ENCODE results near the gene COL6A2. TPM values are rescaled to one million over a fixed set of nuclear protein-coding genes. Genes with fewer than 3 reads are reported as not detected.
"Not testable (repeated sequence)": the region's sequence is repeated elsewhere in the genome, so short reads cannot be mapped to it uniquely, and the experiment has no call there.

Gene COL6A2
- total and polyA plus RNA-seq, 10 donors = 101 to 259 (median 192) TPM

DNA sequence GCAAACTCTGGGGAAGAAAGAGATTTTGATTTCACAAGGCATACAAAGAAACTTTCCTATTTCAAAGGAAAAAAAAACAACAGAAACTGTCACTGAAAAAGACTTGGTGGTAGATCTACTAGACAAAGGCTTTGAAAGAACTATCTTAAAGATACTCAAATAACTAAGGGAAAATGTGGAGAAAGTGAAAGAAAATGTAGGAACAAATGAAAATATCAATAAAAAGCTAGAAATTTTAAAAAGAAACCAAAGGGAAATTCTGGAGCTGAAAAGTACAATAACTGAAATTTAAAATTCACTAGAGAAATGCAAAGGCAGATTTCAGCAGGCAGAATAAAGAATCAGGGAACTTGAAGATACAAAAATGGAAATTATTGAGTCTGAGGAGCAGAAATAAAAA, 6.2 kb downstream of the COL6A2 start:
- no peak overlapping the region for H3K27ac ChIP-seq
- TF ChIP-seq, protein P1, sequence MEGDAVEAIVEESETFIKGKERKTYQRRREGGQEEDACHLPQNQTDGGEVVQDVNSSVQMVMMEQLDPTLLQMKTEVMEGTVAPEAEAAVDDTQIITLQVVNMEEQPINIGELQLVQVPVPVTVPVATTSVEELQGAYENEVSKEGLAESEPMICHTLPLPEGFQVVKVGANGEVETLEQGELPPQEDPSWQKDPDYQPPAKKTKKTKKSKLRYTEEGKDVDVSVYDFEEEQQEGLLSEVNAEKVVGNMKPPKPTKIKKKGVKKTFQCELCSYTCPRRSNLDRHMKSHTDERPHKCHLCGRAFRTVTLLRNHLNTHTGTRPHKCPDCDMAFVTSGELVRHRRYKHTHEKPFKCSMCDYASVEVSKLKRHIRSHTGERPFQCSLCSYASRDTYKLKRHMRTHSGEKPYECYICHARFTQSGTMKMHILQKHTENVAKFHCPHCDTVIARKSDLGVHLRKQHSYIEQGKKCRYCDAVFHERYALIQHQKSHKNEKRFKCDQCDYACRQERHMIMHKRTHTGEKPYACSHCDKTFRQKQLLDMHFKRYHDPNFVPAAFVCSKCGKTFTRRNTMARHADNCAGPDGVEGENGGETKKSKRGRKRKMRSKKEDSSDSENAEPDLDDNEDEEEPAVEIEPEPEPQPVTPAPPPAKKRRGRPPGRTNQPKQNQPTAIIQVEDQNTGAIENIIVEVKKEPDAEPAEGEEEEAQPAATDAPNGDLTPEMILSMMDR (IDR thresholded peaks at IDR 0.05 in 8 of 11, conservative IDR thresholded peaks at IDR 0.05 in 3 of 11) = no peak
- no peak for TF ChIP-seq POLR2AphosphoS5 (IDR thresholded peaks at IDR 0.05)
- no peak for TF ChIP-seq POLR2A (IDR thresholded peaks at IDR 0.05)
- peaks cover 0 to 9% (median 0%) of the 10 kb centered on the region in 6 donors for H3K4me1 ChIP-seq
- intact Hi-C loops (cut with DNase I; ENCODE audit: low total_unique reads) = no loop called here
- no peak for DNase-seq
- H3K36me3 ChIP-seq = no peaks in the 10 kb centered on the region
- H3K4me3 ChIP-seq = no peak overlapping the region
- H3K27me3 ChIP-seq (replicated peaks in 1 of 7) = peaks cover 0 to 50% (median 8%) of the 10 kb centered on the region in 7 donors
- H3K9me3 ChIP-seq = peaks cover 0 to 65% (median 45%) of the 10 kb centered on the region in 8 donors

DNA sequence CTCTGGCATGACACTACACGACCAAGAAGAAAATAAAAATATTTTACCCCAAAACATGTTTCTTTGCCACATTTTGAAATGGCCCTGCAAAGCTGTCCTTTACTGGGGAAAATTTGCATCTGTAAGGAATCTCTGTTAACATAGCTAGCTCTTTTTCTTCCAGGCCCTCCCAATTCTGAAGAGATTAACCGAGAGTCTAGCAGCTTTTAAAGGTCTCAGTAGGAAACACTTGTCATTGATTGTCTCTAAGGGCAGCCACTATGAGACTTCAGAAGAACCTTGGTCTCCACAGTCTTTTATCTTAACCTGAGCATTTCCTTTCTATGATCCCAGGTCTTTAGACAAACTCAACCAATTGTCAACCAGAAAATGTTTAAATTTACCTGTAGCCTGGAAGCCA, 9.5 kb downstream of the COL6A2 start:
- H3K27ac ChIP-seq; DNase-seq; H3K4me1 ChIP-seq; H3K4me3 ChIP-seq; H3K36me3 ChIP-seq; intact Hi-C loops (cut with DNase I; ENCODE audit: low total_unique reads): not testable (repeated sequence)
- Histone ChIP-seq H3K9me3 (peaks cover 0 to 60% (median 37%) of the 10 kb centered on the region in 8 donors), H3K27me3 (replicated peaks in 1 of 7) (peaks cover 0 to 30% (median 0%) of the 10 kb centered on the region in 7 donors)
- 77 to 89% (median 79%) methylated on average over 2 of the region's 2 CpGs for WGBS, 5 donors

DNA sequence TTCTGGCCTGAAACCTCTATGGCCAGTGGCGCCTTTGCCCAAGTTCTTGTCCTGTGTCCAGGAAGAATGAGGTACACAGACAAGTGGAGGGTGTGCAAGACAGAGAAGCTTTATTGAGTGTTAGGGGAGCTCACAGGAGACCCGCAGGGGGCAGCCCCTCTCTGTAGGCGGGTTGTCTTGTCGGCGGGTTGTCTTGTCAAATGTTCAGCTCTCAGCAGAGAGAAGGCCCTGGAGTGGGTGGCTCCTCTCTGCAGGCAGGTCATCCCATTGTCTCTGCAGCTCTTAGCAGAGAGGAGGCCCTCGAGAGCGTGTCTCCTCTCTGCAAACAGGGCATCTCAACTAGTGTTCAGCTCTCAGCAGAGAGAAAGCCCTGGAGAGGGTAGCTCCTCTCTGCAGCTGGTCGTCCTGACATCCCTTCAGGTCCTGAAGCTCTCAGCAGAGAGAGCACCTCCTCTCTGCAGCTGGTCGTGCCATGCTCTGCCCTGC, 11.0 kb downstream of the COL6A2 start:
- peak; percentile 44 for DNase-seq
- H3K4me1 ChIP-seq = peaks cover 0 to 6% (median 0%) of the 10 kb centered on the region in 6 donors
- intact Hi-C loops (cut with DNase I; ENCODE audit: low total_unique reads) = no loop called here
- H3K4me3 ChIP-seq = no peak overlapping the region
- H3K27me3 ChIP-seq (replicated peaks in 1 of 7) = peaks cover 0 to 24% (median 0%) of the 10 kb centered on the region in 7 donors
- H3K36me3 ChIP-seq = peaks cover 0 to 22% (median 16%) of the 10 kb centered on the region in 6 donors
- no peak for TF ChIP-seq POLR2AphosphoS5 (IDR thresholded peaks at IDR 0.05)
- TF ChIP-seq POLR2A (IDR thresholded peaks at IDR 0.05) = no peak
- TF ChIP-seq, protein P1 (IDR thresholded peaks at IDR 0.05 in 8 of 11, conservative IDR thresholded peaks at IDR 0.05 in 3 of 11) = no peak
- H3K27ac ChIP-seq = no peak overlapping the region
- 72 to 87% (median 81%) methylated on average over 9 of the region's 9 CpGs for WGBS, 5 donors
- H3K9me3 ChIP-seq = peaks cover 0 to 45% (median 23%) of the 10 kb centered on the region in 8 donors

DNA sequence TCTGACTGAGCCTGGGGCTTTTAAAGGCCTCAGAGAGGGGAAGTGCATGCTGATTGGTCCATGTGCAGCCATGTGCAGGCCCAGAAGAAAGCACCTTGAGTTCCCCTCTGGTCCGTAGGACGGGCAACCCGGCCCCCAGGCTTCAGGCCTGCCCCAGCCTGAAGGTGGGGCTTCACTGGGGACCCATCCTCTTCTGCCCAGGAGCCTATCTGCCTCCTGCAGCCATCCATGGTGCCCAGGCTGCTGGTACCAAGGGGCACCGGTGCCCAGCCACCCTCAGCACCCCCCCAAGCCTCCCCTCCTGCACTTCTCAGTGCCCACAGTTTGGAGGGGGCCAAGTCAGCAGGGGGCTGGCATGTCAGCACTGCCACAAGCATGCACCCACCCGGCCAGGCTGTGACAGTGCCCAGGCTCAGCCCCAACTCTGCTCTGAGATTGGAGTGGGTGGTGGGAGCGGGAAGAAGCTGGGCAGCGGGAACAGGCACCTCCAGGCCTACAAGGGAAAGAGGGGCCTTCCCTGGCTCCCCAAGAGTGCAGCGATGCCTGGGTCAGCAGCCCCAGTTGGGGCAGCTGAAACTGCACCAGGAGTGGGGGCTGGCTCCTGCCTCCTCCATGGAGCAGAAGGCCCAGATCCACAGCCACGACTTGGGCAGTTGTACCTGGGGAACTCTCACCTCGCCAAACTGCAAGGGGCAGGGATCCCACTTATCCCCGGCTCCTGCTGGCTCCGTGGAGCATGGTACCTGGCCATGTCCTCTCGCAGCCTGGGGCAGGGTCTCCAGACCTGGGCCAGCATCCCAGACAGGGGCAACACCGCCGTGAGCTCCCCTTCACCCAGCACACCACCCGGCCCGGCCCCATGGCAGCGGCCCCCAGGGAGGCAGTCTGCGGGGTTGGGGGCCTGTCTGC, 11.7 kb downstream of the COL6A2 start:
- peak; percentile 48 for DNase-seq
- TF ChIP-seq, protein P1 (IDR thresholded peaks at IDR 0.05 in 8 of 11, conservative IDR thresholded peaks at IDR 0.05 in 3 of 11) = no peak
- TF ChIP-seq POLR2A (IDR thresholded peaks at IDR 0.05) (no peak), POLR2AphosphoS5 (IDR thresholded peaks at IDR 0.05) (no peak)
- Histone ChIP-seq H3K36me3 (peaks cover 0 to 29% (median 19%) of the 10 kb centered on the region in 6 donors), H3K4me3 (no peak overlapping the region), H3K27ac (no peak overlapping the region), H3K9me3 (peaks cover 0 to 39% (median 19%) of the 10 kb centered on the region in 8 donors), H3K4me1 (peaks cover 0 to 6% (median 0%) of the 10 kb centered on the region in 6 donors), H3K27me3 (replicated peaks in 1 of 7) (peaks cover 0 to 17% (median 0%) of the 10 kb centered on the region in 7 donors)
- WGBS, 5 donors = 82 to 88% (median 86%) methylated on average over 12 to 19 of the region's 19 CpGs
- intact Hi-C loops (cut with DNase I; ENCODE audit: low total_unique reads) = no loop called here

Measured in spleen (tissue), 11 donors.